NCI-H1436 (cell line): ENCODE results near the gene SSX2IP.
"Not testable (repeated sequence)": the region's sequence is repeated elsewhere in the genome, so short reads cannot be mapped to it uniquely, and the experiment has no call there.

Experiments
- DNase-seq: peaks from one replicate; lab custom pipeline; 2025; lab: John Stamatoyannopoulos, UW

The SSX2IP gene, protein sequence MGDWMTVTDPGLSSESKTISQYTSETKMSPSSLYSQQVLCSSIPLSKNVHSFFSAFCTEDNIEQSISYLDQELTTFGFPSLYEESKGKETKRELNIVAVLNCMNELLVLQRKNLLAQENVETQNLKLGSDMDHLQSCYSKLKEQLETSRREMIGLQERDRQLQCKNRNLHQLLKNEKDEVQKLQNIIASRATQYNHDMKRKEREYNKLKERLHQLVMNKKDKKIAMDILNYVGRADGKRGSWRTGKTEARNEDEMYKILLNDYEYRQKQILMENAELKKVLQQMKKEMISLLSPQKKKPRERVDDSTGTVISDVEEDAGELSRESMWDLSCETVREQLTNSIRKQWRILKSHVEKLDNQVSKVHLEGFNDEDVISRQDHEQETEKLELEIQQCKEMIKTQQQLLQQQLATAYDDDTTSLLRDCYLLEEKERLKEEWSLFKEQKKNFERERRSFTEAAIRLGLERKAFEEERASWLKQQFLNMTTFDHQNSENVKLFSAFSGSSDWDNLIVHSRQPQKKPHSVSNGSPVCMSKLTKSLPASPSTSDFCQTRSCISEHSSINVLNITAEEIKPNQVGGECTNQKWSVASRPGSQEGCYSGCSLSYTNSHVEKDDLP

DNA sequence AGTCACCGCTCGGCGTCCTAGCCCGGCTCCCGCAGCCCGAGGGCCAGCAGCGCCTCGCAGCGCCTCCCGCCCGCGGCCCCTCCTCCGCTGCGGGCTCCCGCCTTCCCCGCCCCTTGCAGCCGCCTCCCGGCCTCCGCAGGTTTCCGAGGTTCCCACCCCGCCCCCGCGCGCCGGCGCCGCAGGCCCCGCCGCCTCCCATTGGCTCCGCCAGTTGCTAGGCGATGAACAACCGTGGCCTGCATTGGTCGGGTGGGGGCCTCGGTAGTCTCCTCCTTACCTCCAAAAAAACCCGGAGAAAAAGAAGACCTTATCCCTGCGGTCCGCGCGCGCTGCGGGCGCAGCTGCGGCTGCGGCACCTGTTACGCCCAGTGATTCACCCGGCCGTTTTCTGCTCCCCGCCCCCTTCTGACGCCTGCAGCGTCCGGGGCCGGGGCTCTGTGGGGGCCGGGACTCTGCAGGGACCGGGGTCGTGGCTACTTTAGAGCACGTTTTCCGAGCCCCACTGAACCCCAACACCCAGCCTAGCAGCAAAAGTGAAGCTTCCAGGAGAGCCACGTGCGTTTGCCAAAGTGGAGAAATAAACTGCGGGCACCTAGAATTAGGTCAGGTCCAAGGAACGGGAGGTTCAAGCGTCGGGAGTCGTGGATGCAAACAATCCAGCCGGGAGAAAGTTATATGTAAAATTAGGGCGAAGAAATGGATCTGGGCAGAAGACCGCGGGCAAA, at the start of gene SSX2IP:
Gene SSX2IP, minus strand, starts transcription at position 65 of the 725 bp plus-strand sequence. CDS start 19,242 bp downstream, outside the sequence.
- peak; percentile 96 for DNase-seq

DNA sequence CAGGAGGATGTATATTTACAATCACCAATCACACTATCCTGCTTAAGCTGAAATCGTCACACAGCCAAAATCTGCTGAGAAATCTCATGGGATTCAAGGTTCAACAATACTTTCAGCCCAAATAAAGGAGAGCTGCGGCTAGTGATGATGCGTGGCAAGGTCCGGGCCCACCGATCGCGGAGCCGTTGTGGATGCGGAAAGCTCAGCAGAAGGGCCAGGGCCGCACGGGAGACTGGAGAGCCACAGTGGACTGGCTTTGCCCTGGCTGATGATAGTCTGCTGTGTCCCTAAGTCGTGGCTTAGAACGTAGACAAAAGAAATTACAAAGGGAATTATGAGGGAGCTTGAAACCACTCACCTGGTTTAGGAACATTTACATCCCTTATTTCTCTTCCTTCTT, 48.0 kb upstream of the SSX2IP start:
- DNase-seq = no peak

DNA sequence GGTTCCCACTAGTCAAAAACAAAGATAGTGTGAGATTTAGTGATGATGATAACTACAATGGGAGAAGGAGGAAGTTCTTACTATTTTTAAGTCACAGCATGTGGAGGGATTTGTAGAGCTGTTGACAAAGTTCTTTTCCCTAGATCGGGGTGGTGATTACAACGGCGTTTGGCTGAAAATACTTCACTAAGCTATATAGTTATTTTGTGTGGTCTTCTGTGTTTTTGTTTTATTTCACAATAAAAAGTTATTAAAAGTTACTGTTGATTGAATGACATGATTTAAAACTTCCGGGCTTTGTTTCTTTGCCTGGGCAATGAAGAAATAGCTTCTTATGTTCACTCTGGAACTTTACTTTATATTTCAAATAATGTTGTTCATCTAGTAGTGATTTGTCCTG, 47.3 kb upstream of the SSX2IP start:
- no peak for DNase-seq

DNA sequence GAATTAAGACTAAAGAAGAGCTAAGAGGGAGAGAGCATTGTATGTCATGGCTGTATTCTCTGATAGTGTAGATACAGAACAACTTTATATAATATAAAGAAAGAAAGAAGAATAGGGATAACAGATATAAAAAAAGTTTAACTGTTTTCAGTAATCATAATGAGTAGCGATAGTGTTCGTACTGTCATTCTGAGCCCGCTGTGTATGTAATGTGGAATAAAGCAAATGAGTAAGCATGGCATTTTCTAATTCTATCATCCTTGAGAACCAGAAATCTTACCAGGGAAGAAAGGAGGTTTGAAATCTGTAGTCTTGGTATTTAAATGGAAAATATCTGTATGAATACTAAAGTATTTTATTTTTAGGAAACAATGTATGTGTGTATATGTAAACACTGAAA, 46.7 kb upstream of the SSX2IP start:
- DNase-seq = no peak

DNA sequence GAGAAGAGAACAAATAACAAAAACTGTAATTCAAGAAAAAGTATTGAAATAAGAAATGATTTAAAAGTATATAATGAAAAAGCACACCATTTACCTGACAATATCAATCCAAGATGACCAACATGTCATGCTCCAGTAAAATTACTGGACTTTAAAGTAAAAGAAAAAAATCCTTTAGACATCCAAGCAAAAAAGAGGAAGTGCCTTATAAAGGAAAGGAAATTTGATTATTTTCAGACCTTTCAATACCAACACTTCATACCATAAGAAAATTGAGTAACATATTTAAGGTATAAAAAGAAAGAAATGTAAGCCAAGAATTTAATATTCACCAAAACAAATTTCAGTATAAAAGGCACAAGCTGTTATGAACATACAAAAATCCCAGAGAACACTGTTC, 46.2 kb upstream of the SSX2IP start:
- DNase-seq = no peak

DNA sequence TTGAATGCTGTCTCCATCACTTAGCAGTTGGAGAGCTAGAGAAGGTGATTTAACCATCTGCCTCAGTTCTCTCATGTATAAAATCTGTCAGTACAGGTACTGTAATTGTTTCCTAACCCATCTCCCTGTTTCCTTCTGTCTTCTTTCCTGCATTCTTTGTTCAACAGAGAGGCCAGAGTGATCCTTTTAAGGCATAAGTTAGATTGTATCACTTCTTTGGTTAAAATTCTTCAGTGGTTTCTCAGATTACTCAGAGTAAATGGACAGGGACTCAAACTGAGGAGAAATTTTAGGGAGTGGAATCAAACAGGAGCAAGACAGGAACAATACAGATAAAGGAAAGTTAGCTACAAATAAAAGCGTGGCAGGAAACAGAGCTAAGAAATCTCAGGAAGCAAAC, 45.2 kb upstream of the SSX2IP start:
- DNase-seq = no peak

DNA sequence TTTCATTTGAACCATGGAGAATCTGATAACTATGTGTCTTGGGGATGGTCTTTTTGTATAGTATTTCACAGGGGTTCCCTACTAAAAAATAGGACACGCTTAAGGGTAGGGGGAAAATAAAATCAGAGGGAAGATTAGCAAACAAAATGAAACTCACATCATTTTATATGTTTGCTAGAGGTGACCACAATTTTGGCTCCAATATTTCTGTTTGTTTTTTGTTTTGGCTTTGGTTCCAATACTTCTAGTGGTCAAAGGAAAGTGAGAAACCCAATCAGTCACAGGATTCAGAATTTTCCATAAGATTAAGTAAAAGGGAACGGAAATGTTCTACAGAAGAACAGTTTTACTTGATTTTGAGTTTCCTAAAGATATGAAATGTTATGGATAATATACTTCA, 42.3 kb upstream of the SSX2IP start:
- no peak for DNase-seq

DNA sequence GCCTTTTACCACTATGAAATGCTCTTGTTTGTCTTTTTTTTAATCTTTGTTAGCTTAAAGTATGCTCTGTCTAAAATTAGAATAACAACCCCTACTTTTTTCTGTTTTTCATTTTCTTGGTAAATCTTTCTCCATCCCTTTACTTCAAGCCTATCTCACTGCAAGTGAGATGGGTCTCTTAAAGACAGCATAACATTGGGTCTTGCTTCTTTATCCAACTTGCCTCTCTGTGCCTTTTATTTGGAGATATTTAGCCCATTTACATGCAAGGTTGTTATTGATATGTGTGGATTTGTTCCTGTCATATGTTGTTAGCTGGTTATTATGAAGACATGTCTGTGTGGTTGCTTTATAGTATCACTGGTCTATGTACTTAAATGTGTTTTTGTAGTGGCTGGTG, 41.3 kb upstream of the SSX2IP start:
- DNase-seq = no peak

DNA sequence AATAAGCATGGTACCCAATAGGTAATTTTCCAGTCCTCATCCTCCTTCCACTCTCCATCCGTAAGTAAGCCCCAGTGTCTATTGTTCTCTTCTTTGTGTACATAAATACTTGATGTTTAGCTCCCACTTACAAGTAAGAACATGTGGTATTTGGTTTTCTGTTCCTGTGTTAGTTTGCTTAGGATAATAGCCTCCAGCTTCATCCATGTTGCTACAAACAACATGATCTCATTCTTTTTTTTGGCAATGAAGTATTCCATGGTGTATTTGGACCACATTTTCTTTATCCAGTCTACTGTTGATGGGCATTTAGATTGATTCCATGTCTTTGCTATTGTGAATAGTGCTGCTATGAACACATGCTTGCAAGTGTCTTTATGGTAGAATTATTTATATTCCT, 37.5 kb upstream of the SSX2IP start:
- peak; percentile 5 for DNase-seq

DNA sequence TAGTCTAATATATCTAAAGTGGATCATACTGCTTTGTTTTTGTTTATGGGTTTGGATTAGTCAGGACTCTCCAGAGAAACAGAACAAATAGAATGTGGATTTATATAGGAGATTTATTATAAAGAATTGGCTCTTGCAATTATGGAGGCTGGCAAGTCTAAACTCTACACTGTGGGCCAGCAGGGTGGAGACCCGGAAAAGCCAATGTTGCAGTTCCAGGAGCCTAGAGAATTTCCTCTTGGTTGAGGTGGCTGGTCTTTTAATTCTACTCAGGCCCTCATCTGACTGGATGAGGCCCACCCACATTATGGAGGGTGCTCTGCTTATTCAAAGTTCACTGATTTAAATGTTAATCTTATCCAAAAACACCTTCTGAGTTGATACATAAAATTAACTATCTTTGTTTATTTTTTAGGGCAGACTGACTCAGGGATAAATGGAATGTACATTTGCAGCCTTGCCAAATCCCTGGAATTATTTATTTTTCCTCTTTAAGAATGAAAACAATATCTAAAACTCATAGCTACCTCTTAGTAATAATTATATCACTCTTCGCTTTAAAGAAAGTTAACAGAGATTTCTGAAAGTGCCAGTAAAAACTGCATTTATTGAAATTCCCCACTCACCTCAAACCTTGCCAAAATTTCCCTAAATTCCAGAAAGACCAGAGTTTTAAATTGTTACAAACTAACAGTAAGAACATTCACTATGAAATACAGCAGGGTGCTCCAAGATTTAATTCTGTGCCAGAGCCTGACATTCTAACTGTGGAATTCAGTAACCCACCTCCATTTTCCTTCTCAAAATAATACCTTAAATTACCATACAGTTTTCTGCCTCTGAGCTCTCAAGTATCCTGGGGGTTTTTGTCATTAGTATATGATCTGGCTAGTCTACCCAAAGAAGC, 36.6 kb upstream of the SSX2IP start:
- no peak for DNase-seq

DNA sequence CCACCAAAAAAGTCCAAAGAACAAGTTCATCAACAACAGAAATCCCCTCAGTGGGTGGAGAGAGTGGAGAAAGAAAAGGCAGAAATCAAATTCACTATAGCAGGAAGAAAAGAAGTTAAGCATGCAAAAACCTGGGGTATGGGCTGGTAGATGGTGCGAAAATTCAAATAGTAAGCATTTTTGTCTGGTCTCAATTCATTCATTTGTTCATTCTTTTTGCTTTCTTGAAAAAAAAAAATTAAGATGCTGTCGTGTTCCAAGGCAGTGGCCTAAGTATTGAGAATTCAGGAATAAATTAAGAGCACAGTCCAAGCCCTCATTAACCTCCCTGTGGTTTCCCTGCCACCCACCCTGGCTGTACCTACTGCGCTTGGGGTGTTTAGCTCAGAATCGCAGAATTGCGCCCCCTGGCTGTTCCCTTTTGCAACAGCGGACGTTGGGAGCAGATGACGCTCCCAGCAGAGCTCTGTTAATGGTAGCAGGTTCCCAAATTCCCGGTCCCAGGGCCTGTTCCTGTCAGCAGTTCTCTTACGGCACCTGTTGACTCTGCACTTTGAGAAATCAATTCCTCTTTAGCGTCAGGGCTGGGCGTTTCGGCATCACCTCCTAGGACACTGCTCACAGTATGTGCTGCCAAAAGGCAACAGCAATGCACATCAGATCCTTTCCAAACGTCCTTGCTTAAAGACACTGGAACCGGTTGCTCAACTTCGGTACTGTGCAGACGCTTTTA, 34.0 kb upstream of the SSX2IP start:
- no peak for DNase-seq

DNA sequence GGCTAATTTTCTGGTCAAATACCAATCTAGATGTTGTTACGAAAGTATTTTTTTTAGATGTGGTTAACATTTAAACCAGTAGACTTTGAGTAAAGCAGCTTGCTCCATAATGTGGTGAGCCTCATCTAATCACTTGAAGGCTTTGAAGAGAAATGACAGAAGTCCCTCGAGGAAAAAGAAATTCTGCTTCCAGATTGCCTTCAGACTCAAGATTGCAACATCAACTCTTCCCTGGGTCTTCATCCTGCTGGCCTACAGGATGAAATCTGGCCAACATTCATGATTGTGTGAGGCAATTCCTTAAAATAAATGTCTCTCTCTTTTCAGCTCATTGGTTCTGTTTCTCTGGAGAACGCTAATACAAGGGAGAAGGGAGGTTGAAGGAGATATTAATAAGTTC, 32.5 kb upstream of the SSX2IP start:
- no peak for DNase-seq

DNA sequence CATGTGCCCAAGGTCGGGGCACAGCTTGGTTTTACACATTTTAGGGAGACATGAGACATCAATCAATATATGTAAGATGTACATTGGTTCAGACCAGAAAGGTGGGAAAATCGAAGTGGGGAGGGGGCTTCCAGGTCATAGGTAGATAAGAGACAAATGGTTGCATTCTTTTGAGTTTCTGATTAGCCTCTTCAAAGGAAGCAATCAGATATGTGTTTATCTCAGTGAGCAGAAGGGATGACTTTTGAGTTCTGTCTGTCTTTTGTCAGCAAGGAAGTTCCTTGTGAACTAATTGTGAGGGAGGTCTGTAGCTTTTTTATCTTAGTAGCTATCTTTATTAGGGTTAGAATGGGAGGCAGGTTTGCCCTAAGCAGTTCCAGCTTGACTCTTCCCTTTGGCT, 31.6 kb upstream of the SSX2IP start:
- not testable (repeated sequence) for DNase-seq

DNA sequence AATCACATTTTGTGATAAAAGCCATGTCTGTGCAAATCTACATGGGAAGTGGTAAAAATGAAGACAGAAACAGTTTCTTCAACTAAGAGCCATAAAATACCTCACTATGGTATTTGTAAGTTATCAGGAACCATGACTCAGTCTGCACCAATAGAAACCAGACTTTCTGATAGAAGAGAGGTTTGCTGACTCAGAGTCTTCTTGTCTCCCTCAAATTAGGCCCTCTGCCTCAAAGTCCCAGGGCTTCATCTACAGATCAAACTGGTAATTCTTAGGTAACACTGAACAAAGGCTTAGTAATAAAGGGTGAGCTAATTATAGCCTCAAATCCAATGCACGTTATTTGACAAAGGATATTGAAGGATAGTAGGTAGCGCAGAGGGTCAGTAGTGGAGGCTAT, 30.9 kb upstream of the SSX2IP start:
- no peak for DNase-seq

DNA sequence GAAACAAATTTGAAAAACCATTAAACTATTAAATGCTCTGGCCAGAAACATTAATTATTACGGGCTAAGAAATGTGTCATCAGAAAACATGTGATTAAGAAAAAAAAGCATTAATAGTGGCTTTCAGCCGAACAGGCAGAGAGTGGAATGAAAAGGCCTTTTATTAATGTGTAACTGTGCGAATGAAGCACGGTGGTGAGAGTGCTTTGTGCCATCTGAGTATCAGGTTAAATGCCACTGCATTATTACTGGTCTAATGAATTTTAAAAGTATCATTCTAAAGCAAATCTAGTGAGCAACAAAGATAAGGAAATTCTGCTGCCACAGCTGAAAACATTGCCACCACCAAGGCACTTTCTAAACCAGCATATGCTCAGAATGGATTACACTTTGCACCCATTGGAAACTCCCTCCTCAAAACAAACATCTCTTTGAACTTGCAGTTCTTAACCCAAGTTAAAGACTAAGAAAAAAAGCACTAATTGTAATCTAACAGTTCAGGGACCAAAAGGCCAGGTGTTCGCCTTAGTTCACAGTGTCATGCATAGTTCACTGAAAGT, 30.0 kb upstream of the SSX2IP start:
- no peak for DNase-seq

DNA sequence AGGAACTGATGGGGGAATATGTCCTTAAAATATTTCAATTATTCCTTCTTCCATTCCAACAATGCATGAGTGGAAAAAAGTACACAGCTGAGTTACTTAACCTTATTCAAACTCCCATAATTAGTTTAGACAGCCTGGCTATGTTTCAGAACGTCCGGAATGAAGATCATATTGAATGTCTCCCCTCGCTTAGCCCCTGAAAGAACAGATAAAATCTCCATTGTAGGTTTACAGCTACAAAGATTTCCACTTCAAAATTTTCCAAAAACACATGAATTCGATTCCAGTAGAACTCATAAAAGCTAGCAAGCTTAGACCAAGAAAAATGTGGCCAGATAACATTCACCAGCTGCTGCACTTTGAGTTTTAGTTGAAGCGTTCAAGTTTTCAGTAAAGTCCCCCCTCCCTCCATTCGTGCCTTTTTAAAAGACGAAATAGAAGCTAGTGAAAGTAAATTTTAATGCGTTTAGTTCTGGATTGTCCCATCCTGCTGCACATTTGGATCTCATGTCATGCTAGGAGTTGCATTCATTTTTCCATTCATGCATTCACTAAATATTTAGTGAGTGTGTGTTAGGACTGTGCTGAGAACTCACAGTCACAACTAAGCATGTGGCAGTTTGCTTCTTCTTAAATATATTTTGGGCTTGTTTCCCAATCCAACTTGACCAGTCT, 29.4 kb upstream of the SSX2IP start:
- DNase-seq = no peak

DNA sequence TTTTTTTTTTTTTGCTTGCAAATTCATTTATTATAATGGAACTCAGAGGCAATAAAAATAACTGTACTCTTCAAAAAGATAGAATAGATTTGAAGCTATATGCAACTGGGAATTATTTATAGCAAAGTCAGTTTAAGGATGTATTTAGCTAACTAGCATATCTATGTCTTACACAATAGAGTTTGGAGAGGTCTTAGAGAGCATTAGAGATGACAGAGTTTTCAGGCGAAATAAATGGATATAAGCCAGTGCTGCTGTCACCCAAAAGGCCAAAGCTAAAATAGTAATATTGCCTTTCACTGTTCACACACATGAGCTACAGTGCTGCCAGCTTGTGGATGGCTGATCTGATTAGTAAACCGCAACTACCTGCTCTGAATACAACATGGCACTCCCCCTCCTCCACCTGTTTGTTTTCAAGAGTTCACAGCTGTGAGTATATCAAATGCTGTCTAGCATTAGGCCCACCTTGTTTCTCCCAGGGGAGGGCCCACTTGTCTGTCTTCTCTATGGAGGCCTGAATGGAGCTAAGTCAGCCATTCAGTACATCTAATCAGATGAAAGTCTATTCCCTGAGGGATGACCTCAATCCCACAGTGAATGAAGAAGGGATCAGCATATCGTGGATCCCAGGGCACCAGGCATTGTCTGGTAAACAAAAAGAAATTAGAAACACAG, 25.2 kb upstream of the SSX2IP start:
- peak; percentile 93 for DNase-seq

DNA sequence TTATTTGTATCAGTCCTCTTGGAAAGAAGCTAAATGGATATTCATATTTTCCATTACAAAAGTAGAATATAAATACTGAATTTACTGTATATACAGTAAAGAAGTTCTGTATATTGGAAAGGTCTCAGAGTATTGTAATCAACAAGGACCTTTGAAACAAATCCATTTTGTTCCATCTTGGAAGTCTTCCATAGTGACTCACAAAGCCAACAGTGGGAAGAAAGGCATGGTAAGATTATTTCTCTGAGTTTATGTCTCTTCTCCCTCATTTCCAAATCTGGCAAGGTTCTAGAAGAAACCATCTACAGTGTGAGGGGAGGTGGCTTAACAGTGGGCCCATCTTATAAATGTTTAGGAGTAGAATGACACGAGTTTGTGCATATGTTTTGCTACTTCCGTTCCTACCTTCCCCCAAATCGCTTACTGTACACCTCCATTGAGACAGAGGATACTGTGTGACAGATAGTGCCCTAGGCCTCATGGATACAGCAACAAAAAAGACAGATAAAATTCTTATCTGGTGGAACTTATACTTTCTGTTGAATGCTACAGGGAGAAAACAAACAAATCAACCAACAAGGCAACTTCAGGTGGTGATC, 22.1 kb upstream of the SSX2IP start:
- no peak for DNase-seq

DNA sequence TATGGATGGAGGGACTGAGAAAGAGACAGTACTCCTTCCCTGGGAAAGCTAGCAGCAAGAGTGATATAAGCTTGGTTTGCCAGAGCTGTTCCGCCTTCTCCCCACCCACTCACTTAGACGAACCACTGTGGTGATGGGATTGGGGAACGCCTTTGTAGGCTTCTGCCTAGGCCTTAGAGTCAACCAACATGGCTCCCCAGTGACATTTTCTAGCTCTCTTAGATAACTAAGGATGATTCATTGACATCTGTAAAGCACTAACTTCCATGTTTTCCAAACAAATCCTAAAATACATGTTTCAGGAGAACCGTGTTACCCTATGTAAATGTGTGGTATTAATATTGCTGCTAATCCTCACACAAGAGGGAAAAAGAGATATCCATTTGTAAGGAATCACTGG, 21.6 kb upstream of the SSX2IP start:
- DNase-seq = no peak
